WTC11 (cell line): Measurements from ENCODE around the gene LCA5. TPM values are rescaled to one million over a fixed set of nuclear protein-coding genes. Genes with fewer than 3 reads are reported as not detected.

Experiments used
- ATAC-seq: fragments of 200-7000 bp; cut with Tn5 transposase; 2 replicates; pipeline ENCODE4 v1.10.0; 2021; ENCODE audit warnings: mild to moderate bottlenecking, moderate library complexity
- CTCF ChIA-PET: fragments of 300-600 bp; sonication (Branson Sonifier 250); formaldehyde crosslinking; loops from one replicate; lab custom pipeline; 2021; ENCODE audit warnings: antibody characterized with exemption; lab: Charles Lee
- POLR2A ChIA-PET: fragments of 350-600 bp; sonication (Branson Sonifier 250); formaldehyde crosslinking; loops from one replicate; lab custom pipeline; 2021; ENCODE audit warnings: antibody characterized with exemption; lab: Charles Lee
- DNase-seq: peaks from one replicate; pipeline ENCODE4 v3.0.0; 2021; ENCODE audit warnings: low spot score
- H3K27ac Mint-ChIP-seq: 2 replicates; pipeline ENCODE4 v1.8.0; 2021; ENCODE audit warnings: mixed read lengths
- H3K27me3 Mint-ChIP-seq: 2 replicates; pipeline ENCODE4 v1.8.0; 2021; ENCODE audit warnings: low read depth, mild to moderate bottlenecking, moderate library complexity, mixed read lengths
- H3K36me3 Mint-ChIP-seq: 2 replicates; pipeline ENCODE4 v1.8.0; 2021; ENCODE audit warnings: mixed read lengths
- H3K4me1 Mint-ChIP-seq: 2 replicates; pipeline ENCODE4 v1.8.0; 2022; ENCODE audit warnings: mixed read lengths
- H3K4me3 Mint-ChIP-seq: 2 replicates; pipeline ENCODE4 v1.8.0; 2021; ENCODE audit warnings: mild to moderate bottlenecking, moderate library complexity, mixed read lengths
- H3K9me3 Mint-ChIP-seq: 2 replicates; pipeline ENCODE4 v1.8.0; 2021; ENCODE audit warnings: mixed read lengths
- AR ChIP-seq: fragments of 250-450 bp; sonication (Bioruptor Pico); IDR thresholded peaks from 2 replicates; pipeline ENCODE4 v1.9.0; 2021; ENCODE audit warnings: mild to moderate bottlenecking
- ATF2 ChIP-seq: sonication (generic); formaldehyde crosslinking; IDR thresholded peaks from 2 replicates; pipeline ENCODE4 v1.8.1; 2022; ENCODE audit warnings: low read depth, missing genetic modification reagents, borderline replicate concordance
- CBFB ChIP-seq: sonication (generic); formaldehyde crosslinking; IDR thresholded peaks from 2 replicates; pipeline ENCODE4 v1.8.1; 2022; ENCODE audit warnings: mild to moderate bottlenecking, low read depth, missing genetic modification reagents
- ELF4 ChIP-seq: sonication (generic); formaldehyde crosslinking; IDR thresholded peaks from 2 replicates; pipeline ENCODE4 v1.8.1; 2022; ENCODE audit warnings: low read depth, mild to moderate bottlenecking, moderate library complexity, missing genetic modification reagents
- EMX1 ChIP-seq: fragments of 250-450 bp; sonication (Bioruptor Pico); IDR thresholded peaks from 2 replicates; pipeline ENCODE4 v1.8.0; 2021; ENCODE audit warnings: mild to moderate bottlenecking
- OVOL2 ChIP-seq: fragments of 250-450 bp; sonication (Bioruptor Pico); IDR thresholded peaks from 2 replicates; pipeline ENCODE4 v1.9.0; 2021; ENCODE audit warnings: mild to moderate bottlenecking, borderline replicate concordance
- PRDM15 ChIP-seq: sonication (generic); formaldehyde crosslinking; IDR thresholded peaks from 2 replicates; pipeline ENCODE4 v1.8.0; 2022; ENCODE audit warnings: missing genetic modification reagents
- RORB ChIP-seq: fragments of 250-450 bp; sonication (Bioruptor Pico); IDR thresholded peaks from 2 replicates; pipeline ENCODE4 v1.9.0; 2021; ENCODE audit warnings: mild to moderate bottlenecking
- TEAD1 ChIP-seq: sonication (generic); formaldehyde crosslinking; IDR thresholded peaks from 2 replicates; pipeline ENCODE4 v1.8.0; 2022; ENCODE audit warnings: mild to moderate bottlenecking, missing genetic modification reagents
- ZNF121 ChIP-seq: sonication (generic); formaldehyde crosslinking; IDR thresholded peaks from 2 replicates; pipeline ENCODE4 v1.8.0; 2023; ENCODE audit warnings: missing genetic modification reagents
- ZNF281 ChIP-seq: sonication (generic); formaldehyde crosslinking; IDR thresholded peaks from 2 replicates; pipeline ENCODE4 v1.8.0; 2023; ENCODE audit warnings: mild to moderate bottlenecking, missing genetic modification reagents
- ZNF396 ChIP-seq: fragments of 250-450 bp; sonication (Bioruptor Pico); IDR thresholded peaks from 2 replicates; pipeline ENCODE4 v1.8.0; 2021; ENCODE audit warnings: mild to moderate bottlenecking, moderate library complexity, borderline replicate concordance
- ZNF423 ChIP-seq: fragments of 250-450 bp; sonication (Bioruptor Pico); IDR thresholded peaks from 2 replicates; pipeline ENCODE4 v2.1.2; 2022; ENCODE audit warnings: mild to moderate bottlenecking, moderate library complexity
- ZNF512 ChIP-seq: sonication (generic); formaldehyde crosslinking; IDR thresholded peaks from 2 replicates; pipeline ENCODE4 v1.8.1; 2022; ENCODE audit warnings: missing genetic modification reagents, borderline replicate concordance
- total RNA-seq: library from RNA; stranded (reverse); gene quantifications from 3 replicates; pipeline ENCODE4 v1.2.3, GENCODE V29; 2021

LCA5 gene
- total RNA-seq, 1 experiment from 2014 or later = 3.8 TPM

GRCh38 chr6:79557673-79558467 lies 20.6 kb upstream of the LCA5 start:
- H3K36me3 Mint-ChIP-seq = no peaks in the 10 kb centered on the region
- H3K27me3 Mint-ChIP-seq = no peaks in the 10 kb centered on the region
- H3K4me3 Mint-ChIP-seq = no peak overlapping the region
- no peak for TF ChIP-seq CBFB (CRISPR knock-in tag)
- no peak for TF ChIP-seq ZNF281 (CRISPR knock-in tag)
- TF ChIP-seq ATF2 (CRISPR knock-in tag) = no peak
- TF ChIP-seq TEAD1 (CRISPR knock-in tag) = no peak
- no peak for TF ChIP-seq PRDM15 (CRISPR knock-in tag)
- TF ChIP-seq ZNF512 (CRISPR knock-in tag) = no peak
- no peak for TF ChIP-seq OVOL2
- TF ChIP-seq EMX1 (CRISPR knock-in tag) = no peak
- no peak for TF ChIP-seq AR (CRISPR knock-in tag)
- no peak for TF ChIP-seq ZNF121 (CRISPR knock-in tag)
- no peak for TF ChIP-seq ZNF423
- TF ChIP-seq ZNF396 = no peak
- no peak for TF ChIP-seq ELF4 (CRISPR knock-in tag)
- no peak for TF ChIP-seq RORB (CRISPR knock-in tag)
- H3K4me1 Mint-ChIP-seq = peaks cover 12% of the 10 kb centered on the region
- no peak overlapping the region for H3K27ac Mint-ChIP-seq
- CTCF ChIA-PET = interaction anchor here (1.2 kb wide), 1 partner anchor 13 kb away, joined by 3 read pairs; no protein-coding TSS in a partner anchor
- no peak for DNase-seq
- 0 out of 2 replicates have a peak, but pooled peaks cover 4% of the 10 kb centered on the region for H3K9me3 Mint-ChIP-seq
- POLR2A ChIA-PET = interaction anchor here (1.2 kb wide), 1 partner anchor 21 kb away, joined by 3 read pairs; no protein-coding TSS in a partner anchor
- no peak for ATAC-seq
